Measurements from ENCODE around the gene APOC3. TPM values are rescaled to one million over a fixed set of nuclear protein-coding genes. Genes with fewer than 3 reads are reported as not detected.
"Not testable (repeated sequence)": the region's sequence is repeated elsewhere in the genome, so short reads cannot be mapped to it uniquely, and the experiment has no call there.

APOC3 gene
- polyA plus RNA-seq, 1 donor (not counting 4 experiments of a cell fraction or from before 2014, with no cell fraction given) = not detected

DNA sequence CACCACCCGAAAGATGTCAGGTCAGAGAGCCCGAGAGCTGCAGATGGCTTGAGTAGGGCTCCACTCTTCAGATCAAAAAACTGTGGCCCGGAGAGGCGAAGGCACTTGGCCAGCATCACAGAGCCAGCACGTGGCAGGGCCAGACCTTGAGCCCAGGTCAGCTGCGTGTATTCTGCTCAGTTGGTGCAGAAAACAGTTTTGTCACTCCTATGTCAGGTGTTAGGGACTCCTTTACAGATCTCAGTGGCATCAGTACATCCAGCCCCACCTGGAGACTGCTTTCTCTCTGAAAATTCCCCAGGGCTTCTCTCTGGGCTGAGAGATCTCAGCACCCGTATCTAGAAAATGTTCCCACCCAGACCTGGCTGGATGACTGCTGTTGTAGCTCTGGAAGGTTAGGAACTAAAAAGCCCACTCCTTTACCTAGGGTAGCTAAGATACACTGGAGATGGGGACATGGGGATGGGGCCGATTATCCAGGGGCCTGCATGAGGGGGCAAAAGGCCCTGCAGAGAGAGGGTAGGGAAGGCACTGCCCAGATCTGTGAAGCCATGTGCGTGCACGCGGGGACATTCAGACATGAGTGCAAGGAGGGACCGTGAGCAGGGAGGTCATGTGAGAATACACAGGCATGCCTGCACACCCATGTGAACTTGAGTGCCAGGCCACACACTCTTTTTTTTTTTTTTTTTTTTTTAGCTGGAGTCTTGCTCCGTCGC lies 4.3 kb downstream of the APOC3 start:
- H3K36me3 ChIP-seq (ENCODE audit: control insufficient read depth in 2 of 2, extremely low read depth in 1 of 2, insufficient read depth in 2 of 2, low read length in 2 of 2) = no peaks in the 10 kb centered on the region
- no peak overlapping the region for H3K27ac ChIP-seq (ENCODE audit: control insufficient read depth, insufficient read depth, low read length)
- no peaks in the 10 kb centered on the region for H3K27me3 ChIP-seq (ENCODE audit: control insufficient read depth, extremely low read depth, insufficient read depth, low read length)
- no peak overlapping the region for H3K9ac ChIP-seq (ENCODE audit: control insufficient read depth, extremely low read depth, insufficient read depth, low read length)
- FAIRE-seq = no peak
- dilution Hi-C loops (cut with MboI; ENCODE audit: extremely low pct_ligation_motif_present, low sequenced_read_pairs) = no loop called here
- DNase-seq (ENCODE audit: low read depth, low spot score) = no peak
- no peak for TF ChIP-seq EZH2 (IDR thresholded peaks at IDR 0.05; ENCODE audit: low read length)
- TF ChIP-seq, protein P1, sequence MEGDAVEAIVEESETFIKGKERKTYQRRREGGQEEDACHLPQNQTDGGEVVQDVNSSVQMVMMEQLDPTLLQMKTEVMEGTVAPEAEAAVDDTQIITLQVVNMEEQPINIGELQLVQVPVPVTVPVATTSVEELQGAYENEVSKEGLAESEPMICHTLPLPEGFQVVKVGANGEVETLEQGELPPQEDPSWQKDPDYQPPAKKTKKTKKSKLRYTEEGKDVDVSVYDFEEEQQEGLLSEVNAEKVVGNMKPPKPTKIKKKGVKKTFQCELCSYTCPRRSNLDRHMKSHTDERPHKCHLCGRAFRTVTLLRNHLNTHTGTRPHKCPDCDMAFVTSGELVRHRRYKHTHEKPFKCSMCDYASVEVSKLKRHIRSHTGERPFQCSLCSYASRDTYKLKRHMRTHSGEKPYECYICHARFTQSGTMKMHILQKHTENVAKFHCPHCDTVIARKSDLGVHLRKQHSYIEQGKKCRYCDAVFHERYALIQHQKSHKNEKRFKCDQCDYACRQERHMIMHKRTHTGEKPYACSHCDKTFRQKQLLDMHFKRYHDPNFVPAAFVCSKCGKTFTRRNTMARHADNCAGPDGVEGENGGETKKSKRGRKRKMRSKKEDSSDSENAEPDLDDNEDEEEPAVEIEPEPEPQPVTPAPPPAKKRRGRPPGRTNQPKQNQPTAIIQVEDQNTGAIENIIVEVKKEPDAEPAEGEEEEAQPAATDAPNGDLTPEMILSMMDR (optimal IDR thresholded peaks at IDR 0.05 in 1 of 3, IDR thresholded peaks at IDR 0.05 in 1 of 3, conservative IDR thresholded peaks at IDR 0.05 in 1 of 3; ENCODE audit: extremely low read depth in 1 of 3, insufficient read depth in 2 of 3, low read length in 3 of 3) = no peak
- H3K9me3 ChIP-seq (ENCODE audit: control insufficient read depth, low read depth, low read length) = no peaks in the 10 kb centered on the region
- no peaks in the 10 kb centered on the region for H3K9me1 ChIP-seq (ENCODE audit: control insufficient read depth, extremely low read depth, insufficient read depth, low read length)
- H3K4me2 ChIP-seq (ENCODE audit: control insufficient read depth, extremely low read depth, insufficient read depth, low read depth, low read length) = no peak overlapping the region
- H3K4me3 ChIP-seq (ENCODE audit: control insufficient read depth in 2 of 3, extremely low read depth in 1 of 3, insufficient read depth in 2 of 3, low read depth in 1 of 3, low read length in 3 of 3) = no peak overlapping the region
- H3K4me1 ChIP-seq (ENCODE audit: control insufficient read depth, extremely low read depth, insufficient read depth, low read length) = peaks cover 4% of the 10 kb centered on the region
- H3K79me2 ChIP-seq (ENCODE audit: control insufficient read depth, insufficient read depth, low read length) = no peaks in the 10 kb centered on the region
- no peaks in the 10 kb centered on the region for H4K20me1 ChIP-seq (ENCODE audit: control insufficient read depth, extremely low read depth, insufficient read depth, low read length)
- no peak overlapping the region for H2AFZ ChIP-seq (ENCODE audit: control insufficient read depth, low read length)

DNA sequence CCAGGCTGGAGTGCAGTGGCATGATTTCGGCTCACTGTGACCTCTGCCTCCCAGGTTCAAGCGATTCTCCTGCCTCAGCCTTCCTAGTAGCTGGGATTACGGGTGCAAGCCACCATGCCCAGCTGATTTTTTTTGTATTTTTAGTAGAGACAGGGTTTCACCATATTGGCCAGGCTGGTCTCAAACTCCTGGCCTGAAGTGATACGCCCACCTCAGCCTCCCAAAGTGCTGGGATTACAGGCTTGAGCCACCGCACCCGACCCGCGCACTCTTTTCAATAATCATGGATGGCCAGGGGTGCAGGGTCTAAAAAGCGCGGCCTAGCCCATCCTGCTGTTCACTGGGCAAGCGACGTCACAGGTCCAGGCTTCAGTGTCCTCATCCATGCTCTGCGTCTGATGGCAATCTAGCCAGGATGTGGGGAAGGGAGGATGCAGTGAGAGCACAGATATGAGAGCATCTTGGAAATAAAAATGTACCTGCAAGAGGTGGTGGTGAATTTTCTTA lies 4.9 kb downstream of the APOC3 start:
- H3K4me2 ChIP-seq (ENCODE audit: control insufficient read depth, extremely low read depth, insufficient read depth, low read depth, low read length); H3K27me3 ChIP-seq (ENCODE audit: control insufficient read depth, extremely low read depth, insufficient read depth, low read length); H3K79me2 ChIP-seq (ENCODE audit: control insufficient read depth, insufficient read depth, low read length); H3K9me1 ChIP-seq (ENCODE audit: control insufficient read depth, extremely low read depth, insufficient read depth, low read length); H3K4me3 ChIP-seq (ENCODE audit: control insufficient read depth in 2 of 3, extremely low read depth in 1 of 3, insufficient read depth in 2 of 3, low read depth in 1 of 3, low read length in 3 of 3); H3K9ac ChIP-seq (ENCODE audit: control insufficient read depth, extremely low read depth, insufficient read depth, low read length); DNase-seq (ENCODE audit: low read depth, low spot score); H2AFZ ChIP-seq (ENCODE audit: control insufficient read depth, low read length); H4K20me1 ChIP-seq (ENCODE audit: control insufficient read depth, extremely low read depth, insufficient read depth, low read length); H3K4me1 ChIP-seq (ENCODE audit: control insufficient read depth, extremely low read depth, insufficient read depth, low read length); H3K36me3 ChIP-seq (ENCODE audit: control insufficient read depth in 2 of 2, extremely low read depth in 1 of 2, insufficient read depth in 2 of 2, low read length in 2 of 2); H3K27ac ChIP-seq (ENCODE audit: control insufficient read depth, insufficient read depth, low read length); H3K9me3 ChIP-seq (ENCODE audit: control insufficient read depth, low read depth, low read length); dilution Hi-C loops (cut with MboI; ENCODE audit: extremely low pct_ligation_motif_present, low sequenced_read_pairs); FAIRE-seq: not testable (repeated sequence)

Data from keratinocyte (primary cell).